GM21367 (cell line): ENCODE measurements around the gene USP2.

Experiments used
- ATAC-seq: cut with Tn5 transposase; IDR thresholded peaks from one replicate; pipeline ENCODE4 v1.9.1; 2021; ENCODE audit not compliant: unreplicated experiment

USP2 gene, protein sequence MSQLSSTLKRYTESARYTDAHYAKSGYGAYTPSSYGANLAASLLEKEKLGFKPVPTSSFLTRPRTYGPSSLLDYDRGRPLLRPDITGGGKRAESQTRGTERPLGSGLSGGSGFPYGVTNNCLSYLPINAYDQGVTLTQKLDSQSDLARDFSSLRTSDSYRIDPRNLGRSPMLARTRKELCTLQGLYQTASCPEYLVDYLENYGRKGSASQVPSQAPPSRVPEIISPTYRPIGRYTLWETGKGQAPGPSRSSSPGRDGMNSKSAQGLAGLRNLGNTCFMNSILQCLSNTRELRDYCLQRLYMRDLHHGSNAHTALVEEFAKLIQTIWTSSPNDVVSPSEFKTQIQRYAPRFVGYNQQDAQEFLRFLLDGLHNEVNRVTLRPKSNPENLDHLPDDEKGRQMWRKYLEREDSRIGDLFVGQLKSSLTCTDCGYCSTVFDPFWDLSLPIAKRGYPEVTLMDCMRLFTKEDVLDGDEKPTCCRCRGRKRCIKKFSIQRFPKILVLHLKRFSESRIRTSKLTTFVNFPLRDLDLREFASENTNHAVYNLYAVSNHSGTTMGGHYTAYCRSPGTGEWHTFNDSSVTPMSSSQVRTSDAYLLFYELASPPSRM

GRCh38 chr11:119381181-119381988, at the start of gene USP2:
Gene USP2 (minus strand): TSS chr11:119381690. CDS start chr11:119373480, 8,210 bp downstream.
- ATAC-seq: peak; percentile 93

GRCh38 chr11:119427279-119427678, 45.8 kb upstream of the USP2 start:
- ATAC-seq: no peak

- ATAC-seq: no peak
Measured at GRCh38 chr11:119426142-119426541, 44.7 kb upstream of the USP2 start.

DNA sequence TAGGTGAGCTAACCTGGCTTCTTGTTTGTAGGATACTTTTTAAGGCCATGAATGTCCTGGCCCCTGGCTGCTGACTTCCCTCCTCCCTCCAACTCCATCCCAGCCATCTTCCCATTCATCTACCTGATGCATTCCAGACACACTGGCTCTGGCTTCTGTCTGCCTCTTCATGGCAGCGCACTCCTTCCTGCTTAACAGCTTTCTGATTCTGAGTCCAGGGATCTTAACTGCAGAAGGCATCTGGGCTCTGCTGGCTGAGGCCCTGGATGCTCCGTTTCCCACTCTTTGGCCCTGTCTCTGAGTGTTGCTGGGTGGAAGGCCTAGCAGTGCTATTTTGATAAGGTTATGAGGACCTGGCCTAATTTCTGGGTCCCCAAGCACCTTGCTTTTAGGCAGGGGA, 43.3 kb upstream of the USP2 start:
- no peak for ATAC-seq

GRCh38 chr11:119424276-119424675, 42.8 kb upstream of the USP2 start:
- ATAC-seq: no peak

- ATAC-seq: no peak
Measured at GRCh38 chr11:119423509-119424254, 42.2 kb upstream of the USP2 start.

- ATAC-seq: no peak
Measured at GRCh38 chr11:119422809-119423508, 41.5 kb upstream of the USP2 start, which contains the start of gene THY1. Gene THY1 (minus strand): TSS chr11:119423172. CDS start chr11:119420905, 2,267 bp downstream.

DNA sequence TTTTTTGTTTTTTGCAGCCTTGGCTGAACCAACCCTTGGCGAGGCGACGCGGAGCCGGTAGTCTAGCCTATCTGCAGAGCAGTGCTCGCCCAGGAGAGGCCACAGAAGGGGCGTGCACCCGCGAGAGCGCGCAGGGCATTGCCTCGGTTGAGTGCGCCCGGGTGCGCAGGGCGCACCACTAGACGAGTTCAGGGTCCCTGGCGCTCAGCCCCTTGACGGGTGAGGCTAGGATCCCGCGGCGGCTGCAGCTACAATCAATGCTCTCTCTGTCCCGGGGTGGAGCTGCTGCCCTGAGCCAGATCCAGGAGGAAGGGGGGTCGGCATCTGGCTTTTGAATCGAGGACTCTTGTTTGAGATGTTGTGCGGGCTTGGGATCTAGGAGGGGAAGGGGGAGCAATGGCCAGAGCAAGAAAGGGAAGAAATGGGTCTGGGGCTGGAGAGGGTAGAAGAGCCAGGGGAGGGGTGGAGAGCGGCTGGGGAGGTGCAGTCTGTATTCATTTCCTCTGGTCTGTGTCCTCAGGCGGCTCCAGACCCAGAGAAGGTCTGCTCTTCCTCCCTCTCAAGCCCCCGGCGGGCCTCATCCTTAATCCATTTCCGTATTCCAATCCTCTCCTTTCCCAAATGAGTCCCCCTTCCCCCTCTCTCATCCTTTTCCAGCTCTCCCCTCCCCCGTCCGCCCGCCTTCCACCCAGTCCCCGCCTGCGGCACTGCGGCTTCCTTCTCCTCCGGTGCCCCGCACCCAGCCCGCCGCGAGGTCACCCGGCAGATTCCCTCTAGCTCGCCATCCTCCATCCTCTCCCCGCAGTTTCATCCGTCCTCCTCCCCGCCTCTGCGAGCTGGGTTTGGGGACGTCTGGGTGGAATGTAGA, 40.7 kb upstream of the USP2 start:
- ATAC-seq: no peak

DNA sequence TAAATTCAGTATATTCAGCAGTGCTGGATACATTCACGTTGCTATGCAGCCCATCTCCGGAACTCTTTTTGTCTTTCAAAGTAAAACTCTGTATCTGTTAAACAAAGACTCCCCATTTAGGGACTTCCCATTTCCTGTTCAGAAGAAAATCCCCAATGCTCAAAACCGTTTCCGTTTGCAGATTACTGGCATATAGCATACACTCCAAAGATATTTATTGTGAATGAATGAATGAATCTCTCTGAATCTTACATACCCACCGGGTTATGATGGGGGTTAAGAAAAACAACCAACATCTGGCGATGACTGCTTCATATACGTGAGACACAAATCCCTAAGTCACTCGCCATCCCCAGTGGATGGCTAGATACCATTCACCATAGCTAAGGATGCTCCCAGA, 39.9 kb upstream of the USP2 start:
- ATAC-seq: no peak

DNA sequence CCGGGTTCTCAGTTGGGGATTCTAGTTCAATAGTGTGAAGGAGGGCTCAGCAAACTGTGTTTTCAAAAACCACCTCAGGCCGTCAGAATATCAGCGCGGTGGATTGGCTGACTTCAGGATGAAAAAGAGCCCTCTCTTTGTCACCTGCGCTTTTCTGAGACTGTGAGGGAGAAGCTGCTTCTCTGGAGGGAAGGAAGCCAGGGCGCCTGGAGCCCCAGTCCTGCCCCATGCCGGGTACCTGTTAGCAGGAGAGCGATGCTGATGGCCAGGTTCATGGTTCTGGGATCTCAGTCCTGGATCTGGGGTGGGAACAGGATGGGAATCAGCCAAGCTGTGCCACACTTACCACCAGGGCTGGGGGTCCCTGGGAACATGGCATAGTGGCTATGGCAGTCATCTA, 39.1 kb upstream of the USP2 start:
- ATAC-seq: no peak

GRCh38 chr11:119419834-119420492, 38.5 kb upstream of the USP2 start:
- no peak for ATAC-seq

DNA sequence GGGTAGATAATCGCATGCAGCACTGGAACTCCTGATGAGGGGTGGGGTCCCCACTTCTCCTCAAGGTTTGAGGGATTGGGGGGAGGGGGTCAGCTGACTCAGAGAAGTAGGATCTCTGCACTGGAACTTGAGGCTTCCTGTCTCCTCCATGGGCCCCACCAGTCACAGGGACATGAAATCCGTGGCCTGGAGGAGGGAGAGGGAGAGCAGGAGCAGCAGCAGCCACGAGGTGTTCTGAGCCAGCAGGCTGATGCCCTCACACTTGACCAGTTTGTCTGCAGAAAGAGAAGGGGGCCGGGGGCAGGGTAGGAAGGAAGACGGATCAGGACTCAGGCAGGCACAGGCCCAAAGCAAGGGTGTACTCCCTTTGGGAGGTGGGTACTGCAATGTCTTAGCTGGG, 37.8 kb upstream of the USP2 start:
- ATAC-seq: no peak

GRCh38 chr11:119418759-119419158, 37.3 kb upstream of the USP2 start:
- ATAC-seq: no peak

DNA sequence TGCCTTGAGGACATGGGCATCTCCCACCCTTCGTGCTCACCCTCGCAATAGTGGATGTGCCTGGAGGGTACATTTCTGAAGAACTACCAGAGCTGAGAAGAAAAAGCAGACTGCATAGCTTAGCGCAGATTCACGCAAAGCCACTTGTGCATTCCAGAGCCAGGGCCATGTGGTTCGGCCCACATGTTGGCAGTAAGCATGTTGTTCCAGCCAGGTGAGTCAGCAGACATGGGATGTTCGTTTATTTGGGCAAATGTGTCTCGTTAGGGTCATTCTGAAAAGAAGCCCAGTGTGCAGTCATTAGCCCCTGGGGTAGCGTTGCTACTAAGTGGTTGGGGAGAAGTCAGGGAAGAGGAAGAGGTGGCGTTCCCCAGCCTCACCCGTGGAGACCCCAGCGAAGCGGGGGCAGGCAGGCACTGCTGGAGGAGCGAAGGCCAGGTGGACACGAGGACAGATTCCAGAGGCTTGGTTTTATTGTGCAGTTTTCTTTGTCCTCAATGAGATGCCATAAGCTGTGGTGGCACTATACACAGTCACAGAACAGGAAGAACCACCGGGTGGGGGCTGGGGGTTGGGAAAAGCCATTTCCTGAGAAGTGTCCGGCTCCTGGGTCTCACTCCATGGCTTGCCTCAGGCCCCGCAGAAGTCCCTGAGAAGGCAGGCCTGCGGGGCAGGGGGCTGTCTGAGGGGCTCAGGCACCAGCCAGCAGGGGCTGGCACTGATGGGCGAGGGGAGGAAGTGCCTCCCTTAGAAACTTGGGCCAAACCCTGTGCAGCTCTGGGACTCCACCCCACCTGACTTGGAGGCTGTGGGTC, 36.4 kb upstream of the USP2 start:
- ATAC-seq: no peak

DNA sequence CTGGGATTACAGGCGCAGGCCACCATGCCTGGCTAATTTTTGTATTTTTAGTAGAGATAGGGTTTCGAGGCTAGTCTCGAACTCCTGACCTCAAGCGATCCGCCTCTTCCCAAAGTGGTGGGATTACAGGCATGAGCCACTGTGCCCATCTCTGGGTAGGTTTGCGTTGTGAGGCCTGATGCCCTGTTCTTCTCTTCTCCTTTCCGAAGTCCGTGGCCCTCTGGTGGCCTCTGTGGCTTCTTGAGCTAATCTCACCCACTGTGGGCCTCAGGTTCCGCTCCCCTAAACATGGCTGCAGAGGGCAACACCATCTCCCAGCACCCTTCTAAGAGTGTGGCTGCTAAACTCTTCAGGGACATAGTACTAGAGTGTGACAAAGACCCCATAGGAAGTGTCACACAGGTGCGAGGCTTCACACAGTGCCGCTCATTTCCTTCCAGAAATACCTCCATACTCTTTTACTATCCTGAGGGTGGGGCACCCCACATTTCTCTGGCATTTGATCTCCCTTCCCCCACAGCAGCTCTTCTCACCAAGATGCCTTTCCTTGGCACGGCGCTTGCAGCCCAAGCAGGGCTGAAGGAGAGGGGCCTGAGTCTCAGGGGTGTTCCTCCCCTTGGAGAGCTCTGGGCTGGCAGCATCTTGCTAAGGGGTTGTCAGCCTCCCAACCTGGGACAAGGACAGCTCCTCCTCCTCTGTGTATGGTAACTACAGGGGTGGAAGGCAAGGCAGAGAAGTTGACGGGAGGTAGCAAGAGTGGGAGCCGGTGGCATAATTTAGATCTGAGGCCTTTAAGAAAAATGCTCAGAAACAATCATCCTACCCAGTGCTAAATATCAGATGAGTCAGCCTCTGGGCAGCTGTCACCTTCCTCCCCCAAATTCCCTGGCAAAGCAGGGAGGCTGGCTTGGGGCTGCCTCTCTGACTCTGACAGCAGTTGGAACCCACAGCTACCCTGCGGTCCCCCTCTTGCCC, 35.4 kb upstream of the USP2 start:
- no peak for ATAC-seq

GRCh38 chr11:119415966-119416365, 34.5 kb upstream of the USP2 start:
- ATAC-seq: no peak

DNA sequence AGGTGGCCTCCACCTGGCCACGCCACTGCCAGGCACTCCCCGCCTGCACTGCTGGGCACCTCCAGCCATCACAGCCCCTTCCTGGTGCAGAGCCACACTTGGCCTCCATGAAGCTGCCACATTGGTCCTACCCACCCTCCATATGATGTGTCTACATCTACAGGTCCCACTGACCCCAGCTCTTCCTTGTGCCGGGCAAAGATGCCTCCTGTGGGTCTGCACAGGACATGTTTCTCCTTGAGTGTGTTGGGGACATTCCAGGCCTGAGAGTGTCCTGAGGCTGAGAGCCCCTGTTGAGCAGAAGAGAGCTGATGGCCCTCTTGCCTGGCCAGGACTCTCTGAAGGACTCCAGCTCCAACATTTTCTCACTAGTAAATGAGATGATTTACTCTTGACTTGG, 34.0 kb upstream of the USP2 start:
- ATAC-seq: no peak
